HG03565 (cell line): ENCODE results near the gene LSR.

Experiments
- ATAC-seq: cut with Tn5 transposase; IDR thresholded peaks from one replicate; pipeline ENCODE4 v1.9.1; 2021; ENCODE audit warnings: mild to moderate bottlenecking, moderate library complexity; ENCODE audit not compliant: unreplicated experiment

LSR gene

GRCh38 chr19:35248310-35249145, at the start of gene LSR:
Gene LSR (plus strand): TSS chr19:35249002. CDS start chr19:35249023, 21 bp downstream.
- ATAC-seq = peak; percentile 58

- no peak for ATAC-seq
These were observed 49.3 kb upstream of the LSR start for GRCh38 chr19:35199481-35199880.

- no peak for ATAC-seq
These were observed 45.8 kb upstream of the LSR start for GRCh38 chr19:35202722-35203688.

GRCh38 chr19:35204799-35205732, 43.7 kb upstream of the LSR start:
- peak; percentile 68 for ATAC-seq

- ATAC-seq = no peak
These were observed 43.0 kb upstream of the LSR start for GRCh38 chr19:35205733-35206323.

GRCh38 chr19:35206379-35206778, 42.4 kb upstream of the LSR start:
- no peak for ATAC-seq

- ATAC-seq = no peak
These were observed 41.9 kb upstream of the LSR start for GRCh38 chr19:35206855-35207254.

- ATAC-seq = no peak
These were observed 41.4 kb upstream of the LSR start for GRCh38 chr19:35207391-35207871.

GRCh38 chr19:35208121-35208520, 40.7 kb upstream of the LSR start:
- ATAC-seq = no peak

- ATAC-seq = no peak
These were observed 39.2 kb upstream of the LSR start for GRCh38 chr19:35209646-35210045.

GRCh38 chr19:35211545-35212230, 37.1 kb upstream of the LSR start:
- no peak for ATAC-seq

- ATAC-seq = no peak
These were observed 36.6 kb upstream of the LSR start for GRCh38 chr19:35212241-35212640.

GRCh38 chr19:35213663-35214632, 34.9 kb upstream of the LSR start:
- no peak for ATAC-seq

GRCh38 chr19:35214766-35215422, 33.9 kb upstream of the LSR start:
- no peak for ATAC-seq

- no peak for ATAC-seq
These were observed 32.6 kb upstream of the LSR start for GRCh38 chr19:35216016-35216832.

GRCh38 chr19:35216833-35217648, 31.8 kb upstream of the LSR start:
- ATAC-seq = no peak
